GM12892 (cell line): ENCODE measurements around the gene BRI3BP.

Experiments used
- DNase-seq: peaks from one replicate; pipeline ENCODE4 v3.0.0; 2011; ENCODE audit not compliant: insufficient read length
- FAIRE-seq: peaks from 2 replicates; lab custom pipeline; 2011; peaks lifted over from hg19 to GRCh38; lab: Jason Lieb, UNC
- POLR2A ChIP-seq: IDR thresholded peaks from 2 replicates; pipeline ENCODE4 v1.6.1; 2011; ENCODE audit warnings: low read depth, low read length, control low read depth
- POLR2AphosphoS5 ChIP-seq: IDR thresholded peaks from 2 replicates; pipeline ENCODE4 v1.6.1; 2011; ENCODE audit warnings: low read depth, low read length, control low read depth
- TAF1 ChIP-seq: IDR thresholded peaks from 2 replicates; pipeline ENCODE4 v1.6.1; 2011; ENCODE audit warnings: low read depth, mild to moderate bottlenecking, control low read depth, low read length, borderline replicate concordance

The BRI3BP gene

GRCh38 chr12:125079648-125080645 lies 86.5 kb downstream of the BRI3BP start:
- TF ChIP-seq POLR2AphosphoS5: no peak
- no peak for TF ChIP-seq POLR2A
- TF ChIP-seq TAF1: no peak
- FAIRE-seq: no peak

More at GRCh38 chr12:125079648-125080645, 86.5 kb downstream of the BRI3BP start:
- DNase-seq: no peak
